GM23338 (cell line): ENCODE measurements around the gene UBAC2. TPM values are rescaled to one million over a fixed set of nuclear protein-coding genes. Genes with fewer than 3 reads are reported as not detected.

Source experiments
- EZH2 ChIP-seq: fragments of 200-600 bp; sonication (generic); IDR thresholded peaks from one replicate; pipeline ENCODE4 v1.8.0; 2017; ENCODE audit warnings: antibody characterized with exemption, mild to moderate bottlenecking, low read depth; ENCODE audit not compliant: unreplicated experiment
- JUNB ChIP-seq: IDR thresholded peaks from one replicate; pipeline ENCODE4 v1.6.1; 2016; ENCODE audit warnings: antibody characterized with exemption; ENCODE audit not compliant: unreplicated experiment
- NANOG ChIP-seq: IDR thresholded peaks from 2 replicates; pipeline ENCODE4 v1.6.1; 2016; ENCODE audit warnings: antibody characterized with exemption, borderline replicate concordance
- POLR2AphosphoS5 ChIP-seq: IDR thresholded peaks from 2 replicates; pipeline ENCODE4 v1.6.1; 2016; ENCODE audit warnings: antibody characterized with exemption, low read depth
- STAT1 ChIP-seq: IDR thresholded peaks from one replicate; pipeline ENCODE4 v1.6.1; 2016; ENCODE audit warnings: antibody characterized with exemption; ENCODE audit not compliant: unreplicated experiment
- ZNF114 ChIP-seq: fragments of 250-450 bp; sonication (Bioruptor Pico); IDR thresholded peaks from 2 replicates; pipeline ENCODE4 v1.5.0; 2020; ENCODE audit warnings: mild to moderate bottlenecking, moderate library complexity
- ZNF331 ChIP-seq: fragments of 250-450 bp; sonication (Bioruptor Pico); IDR thresholded peaks from 2 replicates; pipeline ENCODE4 v1.5.0; 2020; ENCODE audit warnings: low read depth, mild to moderate bottlenecking, moderate library complexity
- polyA plus RNA-seq: library from polyadenylated mRNA; unstranded; fragments of >200 nt; fragmentation: Nextera tagmentation; extraction: Ambion mirVana; gene quantifications from 2 replicates; pipeline ENCODE4 v1.2.1, GENCODE V29; 2016
- total RNA-seq: library from RNA; depleted of rRNA; stranded (reverse); fragments of >200 nt; shearing (Covaris generic); gene quantifications from 2 replicates; pipeline ENCODE4 v1.2.3, GENCODE V29; 2014
- TF ChIP-seq, protein P1 (sequence below): fragments of 250-450 bp; sonication (Bioruptor Pico); IDR thresholded peaks from 2 replicates; pipeline ENCODE4 v1.5.0; 2020; ENCODE audit warnings: mild to moderate bottlenecking, moderate library complexity
- TF ChIP-seq, protein P2 (sequence below): IDR thresholded peaks from one replicate; pipeline ENCODE4 v1.6.1; 2018; ENCODE audit warnings: antibody characterized with exemption; ENCODE audit not compliant: unreplicated experiment

Gene UBAC2
- total and polyA plus RNA-seq, 2 experiments from 2014 or later = 37.9 to 76.9 TPM

DNA sequence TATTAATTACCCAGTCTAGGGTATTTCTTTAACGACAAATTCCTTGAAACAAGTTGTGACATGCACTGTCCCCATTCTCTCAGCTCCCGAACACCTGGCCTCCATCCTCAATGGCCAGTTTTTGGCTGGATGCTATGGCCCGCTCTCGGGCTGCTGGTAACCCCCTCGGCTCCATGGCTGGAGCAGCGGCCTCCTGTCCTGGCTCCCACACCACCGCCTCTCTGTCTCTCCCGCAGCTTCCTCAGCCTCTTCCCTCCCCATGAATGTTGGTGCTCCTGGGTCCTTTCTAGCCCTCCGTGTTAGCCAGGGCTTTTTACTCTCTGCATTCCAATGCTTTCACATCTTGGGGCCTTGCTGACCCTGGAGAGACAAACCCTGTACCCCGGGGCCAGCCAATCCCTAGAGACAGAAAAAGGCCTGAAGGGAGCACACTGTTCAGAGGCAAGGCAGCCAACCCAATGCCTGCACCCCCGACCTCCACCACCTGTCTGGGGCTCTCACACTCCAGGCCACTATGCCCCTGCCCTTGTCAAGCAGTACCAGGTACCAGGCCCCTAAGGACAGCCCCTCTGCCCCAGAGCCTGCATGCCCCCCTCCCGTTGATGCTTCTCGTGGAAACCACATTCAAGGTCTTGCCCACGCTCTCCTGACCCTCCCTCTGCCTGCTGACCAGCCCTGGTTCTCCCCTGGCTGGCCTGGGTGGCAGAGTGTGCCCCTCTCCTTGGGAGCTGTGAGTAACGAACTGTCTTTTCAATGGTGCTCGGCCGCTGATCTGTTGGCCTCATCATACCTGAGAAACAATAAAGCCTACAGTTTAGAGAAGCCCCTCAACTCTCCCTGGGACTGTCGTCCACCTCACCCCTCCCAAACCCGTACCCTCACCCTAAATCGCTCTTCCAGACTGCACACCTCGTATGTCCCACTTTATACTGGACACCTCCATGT lies 193.4 kb downstream of the UBAC2 start (continued):
- TF ChIP-seq, protein P1, sequence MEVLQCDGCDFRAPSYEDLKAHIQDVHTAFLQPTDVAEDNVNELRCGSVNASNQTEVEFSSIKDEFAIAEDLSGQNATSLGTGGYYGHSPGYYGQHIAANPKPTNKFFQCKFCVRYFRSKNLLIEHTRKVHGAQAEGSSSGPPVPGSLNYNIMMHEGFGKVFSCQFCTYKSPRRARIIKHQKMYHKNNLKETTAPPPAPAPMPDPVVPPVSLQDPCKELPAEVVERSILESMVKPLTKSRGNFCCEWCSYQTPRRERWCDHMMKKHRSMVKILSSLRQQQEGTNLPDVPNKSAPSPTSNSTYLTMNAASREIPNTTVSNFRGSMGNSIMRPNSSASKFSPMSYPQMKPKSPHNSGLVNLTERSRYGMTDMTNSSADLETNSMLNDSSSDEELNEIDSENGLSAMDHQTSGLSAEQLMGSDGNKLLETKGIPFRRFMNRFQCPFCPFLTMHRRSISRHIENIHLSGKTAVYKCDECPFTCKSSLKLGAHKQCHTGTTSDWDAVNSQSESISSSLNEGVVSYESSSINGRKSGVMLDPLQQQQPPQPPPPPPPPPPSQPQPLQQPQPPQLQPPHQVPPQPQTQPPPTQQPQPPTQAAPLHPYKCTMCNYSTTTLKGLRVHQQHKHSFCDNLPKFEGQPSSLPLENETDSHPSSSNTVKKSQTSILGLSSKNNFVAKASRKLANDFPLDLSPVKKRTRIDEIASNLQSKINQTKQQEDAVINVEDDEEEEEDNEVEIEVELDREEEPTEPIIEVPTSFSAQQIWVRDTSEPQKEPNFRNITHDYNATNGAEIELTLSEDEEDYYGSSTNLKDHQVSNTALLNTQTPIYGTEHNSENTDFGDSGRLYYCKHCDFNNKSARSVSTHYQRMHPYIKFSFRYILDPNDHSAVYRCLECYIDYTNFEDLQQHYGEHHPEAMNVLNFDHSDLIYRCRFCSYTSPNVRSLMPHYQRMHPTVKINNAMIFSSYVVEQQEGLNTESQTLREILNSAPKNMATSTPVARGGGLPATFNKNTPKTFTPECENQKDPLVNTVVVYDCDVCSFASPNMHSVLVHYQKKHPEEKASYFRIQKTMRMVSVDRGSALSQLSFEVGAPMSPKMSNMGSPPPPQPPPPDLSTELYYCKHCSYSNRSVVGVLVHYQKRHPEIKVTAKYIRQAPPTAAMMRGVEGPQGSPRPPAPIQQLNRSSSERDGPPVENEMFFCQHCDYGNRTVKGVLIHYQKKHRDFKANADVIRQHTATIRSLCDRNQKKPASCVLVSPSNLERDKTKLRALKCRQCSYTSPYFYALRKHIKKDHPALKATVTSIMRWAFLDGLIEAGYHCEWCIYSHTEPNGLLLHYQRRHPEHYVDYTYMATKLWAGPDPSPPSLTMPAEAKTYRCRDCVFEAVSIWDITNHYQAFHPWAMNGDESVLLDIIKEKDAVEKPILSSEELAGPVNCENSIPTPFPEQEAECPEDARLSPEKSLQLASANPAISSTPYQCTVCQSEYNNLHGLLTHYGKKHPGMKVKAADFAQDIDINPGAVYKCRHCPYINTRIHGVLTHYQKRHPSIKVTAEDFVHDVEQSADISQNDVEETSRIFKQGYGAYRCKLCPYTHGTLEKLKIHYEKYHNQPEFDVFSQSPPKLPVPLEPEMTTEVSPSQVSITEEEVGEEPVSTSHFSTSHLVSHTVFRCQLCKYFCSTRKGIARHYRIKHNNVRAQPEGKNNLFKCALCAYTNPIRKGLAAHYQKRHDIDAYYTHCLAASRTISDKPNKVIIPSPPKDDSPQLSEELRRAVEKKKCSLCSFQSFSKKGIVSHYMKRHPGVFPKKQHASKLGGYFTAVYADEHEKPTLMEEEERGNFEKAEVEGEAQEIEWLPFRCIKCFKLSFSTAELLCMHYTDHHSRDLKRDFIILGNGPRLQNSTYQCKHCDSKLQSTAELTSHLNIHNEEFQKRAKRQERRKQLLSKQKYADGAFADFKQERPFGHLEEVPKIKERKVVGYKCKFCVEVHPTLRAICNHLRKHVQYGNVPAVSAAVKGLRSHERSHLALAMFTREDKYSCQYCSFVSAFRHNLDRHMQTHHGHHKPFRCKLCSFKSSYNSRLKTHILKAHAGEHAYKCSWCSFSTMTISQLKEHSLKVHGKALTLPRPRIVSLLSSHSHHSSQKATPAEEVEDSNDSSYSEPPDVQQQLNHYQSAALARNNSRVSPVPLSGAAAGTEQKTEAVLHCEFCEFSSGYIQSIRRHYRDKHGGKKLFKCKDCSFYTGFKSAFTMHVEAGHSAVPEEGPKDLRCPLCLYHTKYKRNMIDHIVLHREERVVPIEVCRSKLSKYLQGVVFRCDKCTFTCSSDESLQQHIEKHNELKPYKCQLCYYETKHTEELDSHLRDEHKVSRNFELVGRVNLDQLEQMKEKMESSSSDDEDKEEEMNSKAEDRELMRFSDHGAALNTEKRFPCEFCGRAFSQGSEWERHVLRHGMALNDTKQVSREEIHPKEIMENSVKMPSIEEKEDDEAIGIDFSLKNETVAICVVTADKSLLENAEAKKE (CRISPR knock-in tag) = no peak
- TF ChIP-seq, protein P2, sequence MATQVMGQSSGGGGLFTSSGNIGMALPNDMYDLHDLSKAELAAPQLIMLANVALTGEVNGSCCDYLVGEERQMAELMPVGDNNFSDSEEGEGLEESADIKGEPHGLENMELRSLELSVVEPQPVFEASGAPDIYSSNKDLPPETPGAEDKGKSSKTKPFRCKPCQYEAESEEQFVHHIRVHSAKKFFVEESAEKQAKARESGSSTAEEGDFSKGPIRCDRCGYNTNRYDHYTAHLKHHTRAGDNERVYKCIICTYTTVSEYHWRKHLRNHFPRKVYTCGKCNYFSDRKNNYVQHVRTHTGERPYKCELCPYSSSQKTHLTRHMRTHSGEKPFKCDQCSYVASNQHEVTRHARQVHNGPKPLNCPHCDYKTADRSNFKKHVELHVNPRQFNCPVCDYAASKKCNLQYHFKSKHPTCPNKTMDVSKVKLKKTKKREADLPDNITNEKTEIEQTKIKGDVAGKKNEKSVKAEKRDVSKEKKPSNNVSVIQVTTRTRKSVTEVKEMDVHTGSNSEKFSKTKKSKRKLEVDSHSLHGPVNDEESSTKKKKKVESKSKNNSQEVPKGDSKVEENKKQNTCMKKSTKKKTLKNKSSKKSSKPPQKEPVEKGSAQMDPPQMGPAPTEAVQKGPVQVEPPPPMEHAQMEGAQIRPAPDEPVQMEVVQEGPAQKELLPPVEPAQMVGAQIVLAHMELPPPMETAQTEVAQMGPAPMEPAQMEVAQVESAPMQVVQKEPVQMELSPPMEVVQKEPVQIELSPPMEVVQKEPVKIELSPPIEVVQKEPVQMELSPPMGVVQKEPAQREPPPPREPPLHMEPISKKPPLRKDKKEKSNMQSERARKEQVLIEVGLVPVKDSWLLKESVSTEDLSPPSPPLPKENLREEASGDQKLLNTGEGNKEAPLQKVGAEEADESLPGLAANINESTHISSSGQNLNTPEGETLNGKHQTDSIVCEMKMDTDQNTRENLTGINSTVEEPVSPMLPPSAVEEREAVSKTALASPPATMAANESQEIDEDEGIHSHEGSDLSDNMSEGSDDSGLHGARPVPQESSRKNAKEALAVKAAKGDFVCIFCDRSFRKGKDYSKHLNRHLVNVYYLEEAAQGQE = no peak
- TF ChIP-seq STAT1 = no peak
- no peak for TF ChIP-seq ZNF114 (CRISPR knock-in tag)
- TF ChIP-seq NANOG = no peak
- TF ChIP-seq ZNF331 (CRISPR knock-in tag) = no peak
- no peak for TF ChIP-seq JUNB
- TF ChIP-seq POLR2AphosphoS5 = no peak
- no peak for TF ChIP-seq EZH2
